Activated T-cell treated with anti-CD3 and anti-CD28 coated beads, Interleukin-2, amount 50 U/mL, for 24 hours (primary cell): ENCODE measurements around the gene BLVRB.
A peak's percentile ranks its signal among the peaks of the same experiment; 100 is the strongest.
"Not testable (repeated sequence)": the region's sequence is repeated elsewhere in the genome, so short reads cannot be mapped to it uniquely, and the experiment has no call there.

ENCODE experiments used
- DNase-seq: peaks from one replicate; pipeline ENCODE4 v3.0.0-alpha.2; 2020
- H3K27ac Mint-ChIP-seq: 2 replicates; pipeline ENCODE4 v1.8.0; 2020; ENCODE audit warnings: mild to moderate bottlenecking, mixed read lengths
- H3K27me3 Mint-ChIP-seq: 2 replicates; pipeline ENCODE4 v1.8.0; 2020; ENCODE audit warnings: mixed read lengths
- H3K36me3 Mint-ChIP-seq: 2 replicates; pipeline ENCODE4 v1.8.0; 2020; ENCODE audit warnings: low read depth, mixed read lengths
- H3K4me1 Mint-ChIP-seq: 2 replicates; pipeline ENCODE4 v1.8.0; 2020; ENCODE audit warnings: low read depth, mixed read lengths
- H3K4me3 Mint-ChIP-seq: 2 replicates; pipeline ENCODE4 v1.8.0; 2020; ENCODE audit warnings: mild to moderate bottlenecking, moderate library complexity, mixed read lengths
- H3K9me3 Mint-ChIP-seq: 2 replicates; pipeline ENCODE4 v1.8.0; 2020; ENCODE audit warnings: mixed read lengths

The BLVRB gene

GRCh38 chr19:40500678-40501530, 35.4 kb upstream of the BLVRB start:
- H3K27ac Mint-ChIP-seq, H3K27me3 Mint-ChIP-seq, H3K36me3 Mint-ChIP-seq, H3K9me3 Mint-ChIP-seq, H3K4me3 Mint-ChIP-seq, DNase-seq, H3K4me1 Mint-ChIP-seq: not testable (repeated sequence)

- Mint-ChIP-seq H3K4me3 (no peak overlapping the region), H3K27ac (no peak overlapping the region), H3K36me3 (peaks cover 2% of the 10 kb centered on the region), H3K27me3 (peaks cover 4% of the 10 kb centered on the region), H3K4me1 (no peaks in the 10 kb centered on the region), H3K9me3 (no peaks in the 10 kb centered on the region)
- no peak for DNase-seq
Measured at GRCh38 chr19:40499320-40499719, 33.8 kb upstream of the BLVRB start.

GRCh38 chr19:40497214-40497613, 31.7 kb upstream of the BLVRB start:
- Mint-ChIP-seq H3K27me3 (peaks cover 4% of the 10 kb centered on the region), H3K4me1 (no peaks in the 10 kb centered on the region), H3K27ac (no peak overlapping the region), H3K9me3 (no peaks in the 10 kb centered on the region), H3K36me3 (peaks cover 2% of the 10 kb centered on the region), H3K4me3 (no peak overlapping the region)
- DNase-seq: no peak

GRCh38 chr19:40494191-40494838, 28.8 kb upstream of the BLVRB start:
- H3K4me3 Mint-ChIP-seq: no peak overlapping the region
- H3K36me3 Mint-ChIP-seq: peaks cover 2% of the 10 kb centered on the region
- H3K27me3 Mint-ChIP-seq: peaks cover 4% of the 10 kb centered on the region
- no peaks in the 10 kb centered on the region for H3K4me1 Mint-ChIP-seq
- H3K9me3 Mint-ChIP-seq: no peaks in the 10 kb centered on the region
- H3K27ac Mint-ChIP-seq: no peak overlapping the region
- DNase-seq: no peak

GRCh38 chr19:40493778-40494177, 28.2 kb upstream of the BLVRB start:
- no peaks in the 10 kb centered on the region for H3K9me3 Mint-ChIP-seq
- H3K27me3 Mint-ChIP-seq: peaks cover 4% of the 10 kb centered on the region
- peaks cover 2% of the 10 kb centered on the region for H3K36me3 Mint-ChIP-seq
- no peak overlapping the region for H3K4me3 Mint-ChIP-seq
- no peak overlapping the region for H3K27ac Mint-ChIP-seq
- H3K4me1 Mint-ChIP-seq: no peaks in the 10 kb centered on the region
- no peak for DNase-seq

GRCh38 chr19:40492274-40492673, 26.7 kb upstream of the BLVRB start:
- DNase-seq: no peak
- Mint-ChIP-seq H3K27me3 (peaks cover 16% of the 10 kb centered on the region), H3K9me3 (no peaks in the 10 kb centered on the region), H3K36me3 (peaks cover 2% of the 10 kb centered on the region), H3K27ac (no peak overlapping the region), H3K4me1 (peaks cover 4% of the 10 kb centered on the region), H3K4me3 (no peak overlapping the region)

GRCh38 chr19:40489882-40490230, 24.3 kb upstream of the BLVRB start:
- no peak overlapping the region for H3K4me3 Mint-ChIP-seq
- H3K27me3 Mint-ChIP-seq: peaks cover 22% of the 10 kb centered on the region
- no peaks in the 10 kb centered on the region for H3K9me3 Mint-ChIP-seq
- H3K27ac Mint-ChIP-seq: no peak overlapping the region
- DNase-seq: no peak
- H3K36me3 Mint-ChIP-seq: no peaks in the 10 kb centered on the region
- peaks cover 4% of the 10 kb centered on the region for H3K4me1 Mint-ChIP-seq

- Mint-ChIP-seq H3K4me3 (no peak overlapping the region), H3K36me3 (no peaks in the 10 kb centered on the region), H3K9me3 (no peaks in the 10 kb centered on the region), H3K27ac (no peak overlapping the region), H3K4me1 (peaks cover 4% of the 10 kb centered on the region), H3K27me3 (peaks cover 32% of the 10 kb centered on the region)
- no peak for DNase-seq
Measured at GRCh38 chr19:40486017-40486416, 20.5 kb upstream of the BLVRB start.

GRCh38 chr19:40475878-40476644, 10.5 kb upstream of the BLVRB start:
- not testable (repeated sequence) for H3K9me3 Mint-ChIP-seq, H3K27ac Mint-ChIP-seq, H3K4me3 Mint-ChIP-seq, H3K4me1 Mint-ChIP-seq, DNase-seq, H3K36me3 Mint-ChIP-seq, H3K27me3 Mint-ChIP-seq

GRCh38 chr19:40474737-40475136, 9.2 kb upstream of the BLVRB start:
- Mint-ChIP-seq H3K9me3 (no peaks in the 10 kb centered on the region), H3K27me3 (no peaks in the 10 kb centered on the region), H3K4me1 (no peaks in the 10 kb centered on the region), H3K27ac (no peak overlapping the region), H3K36me3 (no peaks in the 10 kb centered on the region), H3K4me3 (no peak overlapping the region)
- DNase-seq: no peak

GRCh38 chr19:40472516-40472915, 7.0 kb upstream of the BLVRB start:
- H3K4me1 Mint-ChIP-seq: peaks cover 3% of the 10 kb centered on the region
- no peaks in the 10 kb centered on the region for H3K36me3 Mint-ChIP-seq
- no peak overlapping the region for H3K27ac Mint-ChIP-seq
- no peak overlapping the region for H3K4me3 Mint-ChIP-seq
- no peak for DNase-seq
- peaks cover 5% of the 10 kb centered on the region for H3K27me3 Mint-ChIP-seq
- H3K9me3 Mint-ChIP-seq: no peaks in the 10 kb centered on the region

- Mint-ChIP-seq H3K27me3 (peaks cover 12% of the 10 kb centered on the region), H3K4me1 (peaks cover 10% of the 10 kb centered on the region), H3K27ac (no peak overlapping the region), H3K36me3 (no peaks in the 10 kb centered on the region), H3K4me3 (no peak overlapping the region), H3K9me3 (no peaks in the 10 kb centered on the region)
- DNase-seq: no peak
Measured at GRCh38 chr19:40471111-40471510, 5.6 kb upstream of the BLVRB start.

- peaks cover 3% of the 10 kb centered on the region for H3K36me3 Mint-ChIP-seq
- H3K9me3 Mint-ChIP-seq: no peaks in the 10 kb centered on the region
- H3K27ac Mint-ChIP-seq: no peak overlapping the region
- H3K27me3 Mint-ChIP-seq: peaks cover 12% of the 10 kb centered on the region
- H3K4me3 Mint-ChIP-seq: no peak overlapping the region
- peaks cover 28% of the 10 kb centered on the region for H3K4me1 Mint-ChIP-seq
- DNase-seq: no peak
Measured at GRCh38 chr19:40469011-40469410, 3.5 kb upstream of the BLVRB start.

GRCh38 chr19:40466985-40467734, 1.6 kb upstream of the BLVRB start, which contains the start of gene SPTBN4:
Gene SPTBN4, plus strand, starts transcription at chr19:40467001. Its CDS starts 5,621 bp downstream, at chr19:40472622.
- H3K4me3 Mint-ChIP-seq: peak within 1 kb of the TSS; percentile 78
- H3K4me1 Mint-ChIP-seq: peaks cover 34% of the 10 kb centered on the region
- DNase-seq: peak; percentile 50
- peak within 1 kb of the TSS; percentile 94 for H3K27ac Mint-ChIP-seq
- peaks cover 3% of the 10 kb centered on the region for H3K36me3 Mint-ChIP-seq
- H3K9me3 Mint-ChIP-seq: no peaks in the 10 kb centered on the region
- H3K27me3 Mint-ChIP-seq: peaks cover 12% of the 10 kb centered on the region
